K562 (cell line): ENCODE results near the gene BEST1. TPM values are rescaled to one million over a fixed set of nuclear protein-coding genes. Genes with fewer than 3 reads are reported as not detected.
A peak's percentile ranks its signal among the peaks of the same experiment; 100 is the strongest.

ENCODE experiments used
- ATAC-seq: fragments of 200-7000 bp; cut with Tn5 transposase; 3 replicates; pipeline ENCODE4 v1.9.1; 2020; ENCODE audit warnings: moderate library complexity
- BruUV-seq: library from RNA; stranded (reverse); fragments of 400-500 nt; replicated peaks from 2 replicates; lab custom pipeline; 2021; lab: Mats Ljungman, UMichigan
- CTCF ChIA-PET: fragments of 300-600 bp; formaldehyde crosslinking; extraction: SDS; loops from one replicate; lab custom pipeline; 2021; ENCODE audit warnings: low intra/inter-chr PET ratio; lab: Yijun Ruan, JAX
- POLR2A ChIA-PET: fragments of 300-600, 350-650 bp; sonication (Branson Sonifier 250); formaldehyde crosslinking; extraction: SDS; loops from one replicate; lab custom pipeline; 2021; ENCODE audit warnings: antibody characterized with exemption, inconsistent platforms; lab: Yijun Ruan, JAX
- DNase-seq, 4 experiments: peaks; one replicate each; pipeline versions ENCODE4 v3.0.0 to v3.0.0-alpha.2; 2011 to 2018; ENCODE audit warnings: low spot score in 3 of 4, mixed read lengths in 3 of 4; ENCODE audit errors: extremely low read depth in 1 of 4
- FAIRE-seq: peaks from 2 replicates; lab custom pipeline; 2011; peaks lifted over from hg19 to GRCh38; lab: Jason Lieb, UNC
- H2AFZ ChIP-seq: 2 replicates; pipeline ENCODE4 v1.6.0; 2011; ENCODE audit warnings: low read depth, low read length, control low read depth, inconsistent platforms
- H3K27ac ChIP-seq: fragments of 200-600 bp; 3 replicates; pipeline ENCODE4 v1.8.0; 2011; ENCODE audit warnings: low read depth, mild to moderate bottlenecking, control low read depth, inconsistent platforms, low read length, moderate library complexity, mixed read lengths; ENCODE audit errors: extremely low read depth
- H3K27me3 ChIP-seq, 2 experiments: fragments of 300-600 bp in 1 of 2; 2 replicates in 1 of 2; 3 replicates in 1 of 2; pipeline versions ENCODE4 v1.6.0 to v1.8.0; 2011; ENCODE audit warnings: inconsistent platforms in 2 of 2, low read length in 2 of 2, mild to moderate bottlenecking in 1 of 2, mixed read lengths in 1 of 2, moderate library complexity in 1 of 2; ENCODE audit not compliant: control insufficient read depth in 2 of 2, insufficient read depth in 2 of 2
- H3K36me3 ChIP-seq: fragments of 300-600 bp; 3 replicates; pipeline ENCODE4 v1.8.0; 2011; ENCODE audit warnings: mild to moderate bottlenecking, low read length, inconsistent platforms; ENCODE audit not compliant: control insufficient read depth, insufficient read depth
- H3K4me1 ChIP-seq, 2 experiments: fragments of 200-600 bp in 1 of 2; replicated peaks in 1 of 2; 2 replicates in 1 of 2; 3 replicates in 1 of 2; pipeline versions ENCODE4 v1.5.1 to v1.8.0; 2011; ENCODE audit warnings: inconsistent platforms in 2 of 2, low read length in 2 of 2, mild to moderate bottlenecking in 1 of 2, mixed read lengths in 1 of 2, moderate library complexity in 1 of 2; ENCODE audit not compliant: control insufficient read depth in 2 of 2, insufficient read depth in 2 of 2
- H3K4me2 ChIP-seq: 2 replicates; pipeline ENCODE4 v1.6.1; 2011; ENCODE audit warnings: low read length, control low read depth, inconsistent platforms, mixed read lengths; ENCODE audit not compliant: insufficient read depth
- H3K4me3 ChIP-seq: fragments of 200-600 bp; sonication (generic), shearing (Covaris generic); 2 replicates; pipeline ENCODE4 v1.5.1; 2016; ENCODE audit warnings: control low read depth, inconsistent platforms
- H3K79me2 ChIP-seq: fragments of 200-600 bp; 3 replicates; pipeline ENCODE4 v1.8.0; 2011; ENCODE audit warnings: low read length, inconsistent platforms; ENCODE audit not compliant: control insufficient read depth, insufficient read depth
- H3K9ac ChIP-seq, 2 experiments: 2 replicates each; pipeline versions ENCODE4 v1.6.0 to v1.6.1; 2011; ENCODE audit warnings: low read depth in 2 of 2, low read length in 2 of 2, control low read depth in 1 of 2, inconsistent platforms in 1 of 2, mild to moderate bottlenecking in 1 of 2, mixed read lengths in 1 of 2; ENCODE audit not compliant: insufficient read depth in 1 of 2
- H3K9me1 ChIP-seq: one replicate; pipeline ENCODE4 v1.6.0; 2011; ENCODE audit warnings: inconsistent platforms, mild to moderate bottlenecking, low read length, moderate library complexity; ENCODE audit not compliant: control insufficient read depth, insufficient read depth
- H3K9me3 ChIP-seq: replicated peaks from 2 replicates; pipeline ENCODE4 v1.5.1; 2011; ENCODE audit warnings: low read depth, low read length, inconsistent platforms; ENCODE audit not compliant: control insufficient read depth, insufficient read depth
- H4K20me1 ChIP-seq: replicated peaks from 2 replicates; pipeline ENCODE4 v1.6.1; 2011; ENCODE audit warnings: low read length, inconsistent platforms, mixed read lengths; ENCODE audit not compliant: control insufficient read depth, insufficient read depth
- CEBPB ChIP-seq: fragments of 450-650 bp; IDR thresholded peaks from 2 replicates; pipeline ENCODE4 v1.6.1; 2016; ENCODE audit warnings: missing genetic modification characterization, missing compliant biosample characterization
- CEBPG ChIP-seq, 3 experiments: fragments of 200-800 bp in 1 of 3; sonication (Bioruptor generic) in 1 of 3; sonication (generic) in 1 of 3; formaldehyde crosslinking in 1 of 3; IDR thresholded peaks in 2 of 3; conservative IDR thresholded peaks in 1 of 3; 2 replicates each; pipeline versions ENCODE4 v1.6.1 to v1.8.0; 2016 to 2022; ENCODE audit warnings: missing compliant biosample characterization in 2 of 3, missing genetic modification characterization in 2 of 3, mild to moderate bottlenecking in 1 of 3, missing genetic modification reagents in 1 of 3
- GABPB1 ChIP-seq: sonication (generic); formaldehyde crosslinking; IDR thresholded peaks from 2 replicates; pipeline ENCODE4 v1.8.0; 2022; ENCODE audit warnings: mild to moderate bottlenecking, missing genetic modification reagents
- MEIS2 ChIP-seq: fragments of 450-650 bp; IDR thresholded peaks from 2 replicates; pipeline ENCODE4 v1.6.1; 2014; ENCODE audit warnings: mild to moderate bottlenecking; ENCODE audit not compliant: partially characterized antibody
- PKNOX1 ChIP-seq: fragments of 450-650 bp; IDR thresholded peaks from 2 replicates; pipeline ENCODE4 v1.6.1; 2016
- RBM25 ChIP-seq: fragments of 200-400 bp; formaldehyde crosslinking; IDR thresholded peaks from 2 replicates; pipeline ENCODE4 v1.6.1; 2018; ENCODE audit warnings: low read length, low read depth, moderate library complexity; ENCODE audit not compliant: severe bottlenecking
- SPI1 ChIP-seq: IDR thresholded peaks from 2 replicates; pipeline ENCODE4 v1.6.1; 2011; ENCODE audit warnings: low read depth, low read length, control low read depth, borderline replicate concordance
- WGBS: fragments of 100-300 bp; shearing (Covaris generic); methylation state at CpG from one replicate; pipeline ENCODE4 v1.1.6; 2016; ENCODE audit warnings: low coverage, mixed read lengths; ENCODE audit not compliant: insufficient coverage; ENCODE audit errors: missing lambda C conversion rate; 5-methylcytosine and 5-hydroxymethylcytosine counted together
- in situ Hi-C: fragments of 300-500 bp; cut with MboI; formaldehyde crosslinking; loops from 4 replicates; pipeline ENCODE4 v1.15.0; 2018; ENCODE audit warnings: inconsistent platforms, mixed read lengths
- intact Hi-C: fragments of 100-400 bp; cut with micrococcal nuclease; formaldehyde crosslinking; loops from 2 replicates; pipeline ENCODE4 v1.14.2; 2022
- polyA plus RNA-seq, 8 experiments: library from polyadenylated mRNA; depleted of rRNA in 4 of 8; stranded (reverse) in 5 of 8; unstranded in 3 of 8; fragments of >200 nt; fragmentation: Nextera tagmentation in 2 of 8; fragmentation: Illumina TruSeq in 1 of 8; extraction: Ambion mirVana in 2 of 8; extraction: Trizol in 1 of 8; gene quantifications; 2 replicates each; pipeline versions ENCODE4 v1.2.1 to v1.2.3, GENCODE V29; 2011 to 2014; ENCODE audit warnings: inconsistent platforms in 1 of 8, missing spikeins in 1 of 8
- total RNA-seq, 7 experiments: library from RNA; depleted of rRNA in 6 of 7; stranded (reverse); fragments of >200 nt in 6 of 7; fragmentation: Illumina TruSeq in 2 of 7; extraction: Trizol in 2 of 7; gene quantifications; 2 replicates each; pipeline versions ENCODE4 v1.2.1 to v1.2.3, GENCODE V29; 2011 to 2021; ENCODE audit warnings: low replicate concordance in 1 of 7

Gene BEST1
- total and polyA plus RNA-seq, 9 of the 15 experiments (the other 6 are each of a cell fraction or from before 2014, with no cell fraction given) = 0.07 to 1.3 (median 0.40) TPM

DNA sequence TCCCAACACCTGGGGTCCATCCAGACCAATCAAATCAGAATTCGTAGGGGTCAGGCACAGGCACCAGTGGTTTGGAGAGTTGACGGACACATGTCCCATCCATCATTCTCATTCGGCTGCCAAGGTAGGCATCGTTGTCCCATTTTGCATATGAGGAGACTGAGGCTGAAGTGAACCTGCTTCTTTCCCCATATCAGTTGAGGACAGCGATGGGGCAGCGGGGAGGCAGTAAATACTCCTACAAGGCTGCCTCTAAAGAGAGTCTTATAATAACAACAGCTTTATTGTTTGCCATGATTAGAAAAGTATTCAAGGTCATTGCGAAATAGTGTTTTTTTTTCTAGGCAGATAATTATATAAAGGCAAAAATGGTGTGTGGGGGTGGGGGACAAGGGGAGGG is 1.6 kb upstream of the BEST1 start:
- ATAC-seq (no peak), DNase-seq (no peak)
- Histone ChIP-seq H3K27ac (no peak overlapping the region), H3K9ac (no peak overlapping the region; a peak in 1 of 4 replicates), H3K9me1 (peaks cover 5% of the 10 kb centered on the region), H3K36me3 (no peaks in the 10 kb centered on the region), H3K9me3 (no peaks in the 10 kb centered on the region), H2AFZ (no peak overlapping the region), H3K4me3 (no peak overlapping the region), H3K79me2 (no peaks in the 10 kb centered on the region), H3K4me2 (no peak overlapping the region), H3K4me1 (peaks cover 20 to 27% of the 10 kb centered on the region in 2 experiments; a peak in 4 of 5 replicates), H3K27me3 (no peaks in the 10 kb centered on the region)
- BruUV-seq = no TSS peak
- intact Hi-C loops (loop anchor here (2.0 kb wide), 3 partner anchors 18 to 160 kb away; partner anchors contain the start of gene FTH1), in situ Hi-C loops (loop anchor here (5.0 kb wide), 1 partner anchor 51 kb away; no protein-coding TSS in a partner anchor)
- CTCF ChIA-PET = interaction anchor here (1.9 to 4.5 kb wide), 2 partner anchors 49 to 77 kb away, joined by 7 to 98 read pairs; no protein-coding TSS in a partner anchor
- 48% methylated on average over 7 of the region's 7 CpGs for WGBS
- POLR2A ChIA-PET = interaction anchor here (0.6 to 14.1 kb wide), 13 partner anchors 8 to 161 kb away, joined by 3 to 327 read pairs (median 6); partner anchors contain the start of gene FTH1
- peak; percentile 90 for TF ChIP-seq CEBPB (tag)
- TF ChIP-seq MEIS2 = peak; percentile 48
- TF ChIP-seq GABPB1 (CRISPR knock-in tag) = no peak
- TF ChIP-seq CEBPG (CRISPR knock-in tag; IDR thresholded peaks at IDR 0.05) = no peak
- peak; percentile 67 to 84 for TF ChIP-seq CEBPG (tag; conservative IDR thresholded peaks at IDR 0.05 in 1 of 2, IDR thresholded peaks at IDR 0.05 in 1 of 2)
- no peak for TF ChIP-seq SPI1
- peak; percentile 65 for TF ChIP-seq RBM25
- TF ChIP-seq PKNOX1 = peak; percentile 29; the same call in 1 of the 2 replicates
- TF ChIP-seq, all 486 proteins: peak for 5
- H4K20me1 ChIP-seq = no peaks in the 10 kb centered on the region
- no peak for FAIRE-seq
